ENCODE results near the gene DMD. TPM values are rescaled to one million over a fixed set of nuclear protein-coding genes. Genes with fewer than 3 reads are reported as not detected.

DMD gene
- total RNA-seq, 6 experiments from 2014 or later, result 18.7 to 43.4 (median 32.9) TPM

GRCh38 chrX:31185884-31186283 lies 2025.5 kb downstream of the DMD start:
- intact Hi-C loops (cut with DNase I), result no loop called here
- H3K27ac ChIP-seq, result no peak overlapping the region
- no peaks in the 10 kb centered on the region for H3K27me3 ChIP-seq
- H3K4me1 ChIP-seq, result no peaks in the 10 kb centered on the region
- H3K9me3 ChIP-seq, result no peaks in the 10 kb centered on the region
- no peak overlapping the region for H3K4me3 ChIP-seq
- ATAC-seq (no peak), DNase-seq (no peak)
- H3K36me3 ChIP-seq, result peaks cover 0 to 3% (median 0%) of the 10 kb centered on the region in 4 donors
- TF ChIP-seq CTCF (IDR thresholded peaks at IDR 0.05), result no peak
- TF ChIP-seq POLR2A (IDR thresholded peaks at IDR 0.05), result no peak
- 79% methylated on average over 1 of the region's 1 CpG for whole genome bisulfite sequencing (ENCODE audit: insufficient coverage, low coverage, low lambda C conversion rate, missing lambda C conversion rate)

- 37% methylated on average over 4 of the region's 4 CpGs for WGBS (ENCODE audit: insufficient coverage, low coverage, low lambda C conversion rate, missing lambda C conversion rate)
- no peak overlapping the region for H3K4me3 ChIP-seq
- ATAC-seq (no peak), DNase-seq (no peak)
- intact Hi-C loops (cut with DNase I), result no loop called here
- no peaks in the 10 kb centered on the region for H3K4me1 ChIP-seq
- no peak for TF ChIP-seq CTCF (IDR thresholded peaks at IDR 0.05)
- TF ChIP-seq POLR2A (IDR thresholded peaks at IDR 0.05), result no peak
- H3K27me3 ChIP-seq, result no peaks in the 10 kb centered on the region
- no peaks in the 10 kb centered on the region for H3K9me3 ChIP-seq
- no peak overlapping the region for H3K27ac ChIP-seq
- peaks cover 0 to 11% (median 0%) of the 10 kb centered on the region in 4 donors for H3K36me3 ChIP-seq
These were observed 2029.9 kb downstream of the DMD start for GRCh38 chrX:31181377-31182000.

GRCh38 chrX:31179203-31179602 lies 2032.1 kb downstream of the DMD start:
- Histone ChIP-seq H3K27ac (no peak overlapping the region), H3K4me3 (no peak overlapping the region), H3K9me3 (no peaks in the 10 kb centered on the region), H3K36me3 (peaks cover 0 to 11% (median 0%) of the 10 kb centered on the region in 4 donors), H3K4me1 (no peaks in the 10 kb centered on the region), H3K27me3 (no peaks in the 10 kb centered on the region)
- 47% methylated on average over 4 of the region's 4 CpGs for WGBS (ENCODE audit: insufficient coverage, low coverage, low lambda C conversion rate, missing lambda C conversion rate)
- ATAC-seq (no peak), DNase-seq (no peak)
- intact Hi-C loops (cut with DNase I), result no loop called here
- TF ChIP-seq POLR2A (IDR thresholded peaks at IDR 0.05) (no peak), CTCF (IDR thresholded peaks at IDR 0.05) (no peak)

- intact Hi-C loops (cut with DNase I), result no loop called here
- no peak for DNase-seq
- H3K27me3 ChIP-seq, result no peaks in the 10 kb centered on the region
- no peak overlapping the region for H3K27ac ChIP-seq
- no peak for ATAC-seq
- H3K36me3 ChIP-seq, result peaks cover 0 to 11% (median 0%) of the 10 kb centered on the region in 4 donors
- H3K4me3 ChIP-seq, result no peak overlapping the region
- no peaks in the 10 kb centered on the region for H3K4me1 ChIP-seq
- WGBS (ENCODE audit: insufficient coverage, low coverage, low lambda C conversion rate, missing lambda C conversion rate), result 54% methylated on average over 2 of the region's 2 CpGs
- no peak for TF ChIP-seq POLR2A (IDR thresholded peaks at IDR 0.05)
- TF ChIP-seq CTCF (IDR thresholded peaks at IDR 0.05), result no peak
- H3K9me3 ChIP-seq, result no peaks in the 10 kb centered on the region
These were observed 2032.6 kb downstream of the DMD start for GRCh38 chrX:31178769-31179125.
